Natural killer cell (primary cell): ENCODE measurements around the gene IL20. TPM values are rescaled to one million over a fixed set of nuclear protein-coding genes. Genes with fewer than 3 reads are reported as not detected.

Experiments
- ATAC-seq, 3 donors: fragments of 150-1000 bp in 2 of 3; fragments of 200-7000 bp in 1 of 3; cut with Tn5 transposase; 1 replicate in 1 of 3; 2 replicates in 2 of 3; pipeline ENCODE4 v1.10.0; 2021; ENCODE audit warnings: mild to moderate bottlenecking in 2 of 3, moderate library complexity in 2 of 3
- DNase-seq, 2 donors: peaks; one replicate each; pipeline versions ENCODE4 v3.0.0 to v3.0.0-alpha.2; 2013 to 2021; ENCODE audit warnings: mixed read lengths in 1 of 2
- H3K27ac ChIP-seq: one replicate; pipeline ENCODE4 v1.5.1; 2013; ENCODE audit warnings: mild to moderate bottlenecking, low read length
- H3K27me3 ChIP-seq: one replicate; pipeline ENCODE4 v1.6.1; 2013; ENCODE audit warnings: low read length; ENCODE audit not compliant: control insufficient read depth, insufficient read depth
- H3K36me3 ChIP-seq: one replicate; pipeline ENCODE4 v1.6.1; 2013; ENCODE audit warnings: low read length; ENCODE audit not compliant: control insufficient read depth, insufficient read depth
- H3K4me1 ChIP-seq: one replicate; pipeline ENCODE4 v1.6.1; 2013; ENCODE audit warnings: low read length; ENCODE audit not compliant: control insufficient read depth, insufficient read depth
- H3K4me3 ChIP-seq: one replicate; pipeline ENCODE4 v1.5.1; 2013; ENCODE audit warnings: low read length
- H3K9me3 ChIP-seq: one replicate; pipeline ENCODE4 v1.6.1; 2013; ENCODE audit warnings: low read length; ENCODE audit not compliant: control insufficient read depth, insufficient read depth
- H3K27ac Mint-ChIP-seq, 2 donors: one replicate each; pipeline ENCODE4 v1.8.0; 2022; ENCODE audit warnings: mild to moderate bottlenecking in 2 of 2, mixed read lengths in 2 of 2, moderate library complexity in 1 of 2
- H3K27me3 Mint-ChIP-seq, 2 donors: one replicate each; pipeline ENCODE4 v1.8.0; 2022; ENCODE audit warnings: low read depth in 2 of 2, mixed read lengths in 2 of 2
- H3K36me3 Mint-ChIP-seq: one replicate; pipeline ENCODE4 v1.8.0; 2022; ENCODE audit warnings: mixed read lengths
- H3K4me1 Mint-ChIP-seq, 2 donors: one replicate each; pipeline ENCODE4 v1.8.0; 2022; ENCODE audit warnings: mixed read lengths in 2 of 2
- H3K4me3 Mint-ChIP-seq: one replicate; pipeline ENCODE4 v1.8.0; 2022; ENCODE audit warnings: mild to moderate bottlenecking, moderate library complexity, mixed read lengths
- H3K9me3 Mint-ChIP-seq, 2 donors: one replicate each; pipeline ENCODE4 v1.8.0; 2022; ENCODE audit warnings: mixed read lengths in 2 of 2
- WGBS: methylation state at CpG from one replicate; pipeline ENCODE4 v1.1.7; 2013; ENCODE audit warnings: missing lambda C conversion rate; ENCODE audit not compliant: insufficient coverage; 5-methylcytosine and 5-hydroxymethylcytosine counted together
- intact Hi-C: fragments of 100-400 bp; cut with micrococcal nuclease; formaldehyde crosslinking; loops from one replicate; pipeline ENCODE4 v1.14.2; 2022
- total RNA-seq, 4 donors: library from RNA; stranded (reverse); fragments of 120-200 nt in 1 of 4; gene quantifications; one replicate each; pipeline versions ENCODE4 v1.2.3 to v1.2.4, GENCODE V29; 2013 to 2022
- TF ChIP-seq, protein P1 (sequence below): fragments of 200-600 bp; IDR thresholded peaks from one replicate; pipeline ENCODE4 v1.8.0; 2022; ENCODE audit warnings: antibody characterized with exemption

IL20 gene
- total RNA-seq, 3 donors from 2014 or later (not counting 1 experiment from before 2014, with no cell fraction given), result not detected

DNA sequence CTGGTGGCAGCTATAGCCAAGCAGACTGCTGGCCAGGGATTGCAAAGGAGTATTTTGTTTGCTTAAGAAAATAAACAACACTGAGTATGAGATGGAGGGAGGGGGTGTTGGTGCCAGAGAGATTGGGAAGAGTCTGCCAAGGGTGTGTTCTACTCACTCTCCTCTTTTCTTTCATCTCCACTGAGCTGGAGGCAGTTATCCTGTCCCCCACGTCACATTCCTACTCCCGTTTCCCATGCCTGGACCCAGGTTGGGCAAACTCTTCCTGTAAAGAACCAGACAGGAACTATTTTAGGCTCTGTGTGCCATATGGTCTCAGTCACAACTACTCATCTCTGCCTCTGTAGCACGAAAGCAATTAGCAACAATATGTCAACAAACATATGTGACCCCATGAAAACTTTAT lies 30.4 kb downstream of the IL20 start:
- intact Hi-C loops, result no loop called here
- no peaks in the 10 kb centered on the region for H3K9me3 ChIP-seq
- H3K27me3 ChIP-seq, result no peaks in the 10 kb centered on the region
- TF ChIP-seq, protein P1, sequence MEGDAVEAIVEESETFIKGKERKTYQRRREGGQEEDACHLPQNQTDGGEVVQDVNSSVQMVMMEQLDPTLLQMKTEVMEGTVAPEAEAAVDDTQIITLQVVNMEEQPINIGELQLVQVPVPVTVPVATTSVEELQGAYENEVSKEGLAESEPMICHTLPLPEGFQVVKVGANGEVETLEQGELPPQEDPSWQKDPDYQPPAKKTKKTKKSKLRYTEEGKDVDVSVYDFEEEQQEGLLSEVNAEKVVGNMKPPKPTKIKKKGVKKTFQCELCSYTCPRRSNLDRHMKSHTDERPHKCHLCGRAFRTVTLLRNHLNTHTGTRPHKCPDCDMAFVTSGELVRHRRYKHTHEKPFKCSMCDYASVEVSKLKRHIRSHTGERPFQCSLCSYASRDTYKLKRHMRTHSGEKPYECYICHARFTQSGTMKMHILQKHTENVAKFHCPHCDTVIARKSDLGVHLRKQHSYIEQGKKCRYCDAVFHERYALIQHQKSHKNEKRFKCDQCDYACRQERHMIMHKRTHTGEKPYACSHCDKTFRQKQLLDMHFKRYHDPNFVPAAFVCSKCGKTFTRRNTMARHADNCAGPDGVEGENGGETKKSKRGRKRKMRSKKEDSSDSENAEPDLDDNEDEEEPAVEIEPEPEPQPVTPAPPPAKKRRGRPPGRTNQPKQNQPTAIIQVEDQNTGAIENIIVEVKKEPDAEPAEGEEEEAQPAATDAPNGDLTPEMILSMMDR, result no peak
- peaks cover 1% of the 10 kb centered on the region for H3K4me1 ChIP-seq
- H3K4me1 Mint-ChIP-seq, result peaks cover 7 to 18% of the 10 kb centered on the region in 2 donors
- 62% methylated on average over 3 of the region's 3 CpGs for WGBS
- H3K27me3 Mint-ChIP-seq, result peaks cover 0 to 3% of the 10 kb centered on the region in 2 donors
- no peak overlapping the region for H3K4me3 ChIP-seq
- H3K36me3 Mint-ChIP-seq, result no peaks in the 10 kb centered on the region
- no peak overlapping the region for H3K27ac Mint-ChIP-seq
- H3K9me3 Mint-ChIP-seq, result no peaks in the 10 kb centered on the region
- H3K27ac ChIP-seq, result no peak overlapping the region
- ATAC-seq, result no peak
- no peak for DNase-seq
- no peak overlapping the region for H3K4me3 Mint-ChIP-seq
- no peaks in the 10 kb centered on the region for H3K36me3 ChIP-seq

GRCh38 chr1:206896261-206896660 lies 30.8 kb downstream of the IL20 start:
- Histone ChIP-seq H3K4me3 (no peak overlapping the region), H3K27ac (no peak overlapping the region), H3K9me3 (no peaks in the 10 kb centered on the region), H3K36me3 (no peaks in the 10 kb centered on the region), H3K4me1 (no peaks in the 10 kb centered on the region), H3K27me3 (no peaks in the 10 kb centered on the region)
- H3K27ac Mint-ChIP-seq, result no peak overlapping the region
- peaks cover 0 to 3% of the 10 kb centered on the region in 2 donors for H3K27me3 Mint-ChIP-seq
- intact Hi-C loops, result no loop called here
- H3K4me1 Mint-ChIP-seq, result peaks cover 3 to 18% of the 10 kb centered on the region in 2 donors
- H3K4me3 Mint-ChIP-seq, result no peak overlapping the region
- 89% methylated on average over 3 of the region's 3 CpGs for WGBS
- no peaks in the 10 kb centered on the region for H3K9me3 Mint-ChIP-seq
- H3K36me3 Mint-ChIP-seq, result no peaks in the 10 kb centered on the region
- no peak for ATAC-seq
- TF ChIP-seq, protein P1, result no peak
- DNase-seq, result no peak

GRCh38 chr1:206897175-206897574 lies 31.8 kb downstream of the IL20 start, which contains the start of gene IL24:
Gene IL24 (plus strand): TSS chr1:206897443. CDS start chr1:206897833, 390 bp downstream.
- Mint-ChIP-seq H3K4me3 (no peak within 1 kb of the TSS), H3K9me3 (no peaks in the 10 kb centered on the region), H3K27ac (no peak within 1 kb of the TSS), H3K27me3 (peaks cover 0 to 3% of the 10 kb centered on the region in 2 donors), H3K4me1 (peaks cover 0 to 21% of the 10 kb centered on the region in 2 donors), H3K36me3 (no peaks in the 10 kb centered on the region)
- Histone ChIP-seq H3K4me3 (no peak within 1 kb of the TSS), H3K36me3 (peaks cover 4% of the 10 kb centered on the region), H3K27me3 (no peaks in the 10 kb centered on the region), H3K9me3 (no peaks in the 10 kb centered on the region), H3K27ac (no peak within 1 kb of the TSS), H3K4me1 (no peaks in the 10 kb centered on the region)
- no peak for ATAC-seq
- intact Hi-C loops, result no loop called here
- DNase-seq, result no peak
- WGBS, result no CpG with 5 or more reads among the region's 4 CpGs
- TF ChIP-seq, protein P1, result no peak
